ACC112 (cell line): ENCODE measurements around the gene TCP1.
"Not testable (repeated sequence)": the region's sequence is repeated elsewhere in the genome, so short reads cannot be mapped to it uniquely, and the experiment has no call there.

Experiments used
- H2AFZ ChIP-seq: fragments of 200-600 bp; sonication (generic); one replicate; pipeline ENCODE4 v1.6.0; 2017; ENCODE audit warnings: antibody characterized with exemption, low read length; ENCODE audit not compliant: unreplicated experiment
- H3K27ac ChIP-seq: fragments of 200-600 bp; sonication (generic); 2 replicates; pipeline ENCODE4 v1.5.1; 2014; ENCODE audit warnings: low read depth, mild to moderate bottlenecking, antibody characterized with exemption, low read length, moderate library complexity
- H3K27me3 ChIP-seq: fragments of 200-600 bp; sonication (generic); 2 replicates; pipeline ENCODE4 v1.6.1; 2014; ENCODE audit warnings: mild to moderate bottlenecking, antibody characterized with exemption, low read length, moderate library complexity, mixed read lengths; ENCODE audit not compliant: insufficient read depth
- H3K36me3 ChIP-seq: fragments of 200-600 bp; sonication (generic); 2 replicates; pipeline ENCODE4 v1.6.1; 2016; ENCODE audit warnings: mild to moderate bottlenecking, antibody characterized with exemption, low read length, moderate library complexity, mixed read lengths; ENCODE audit not compliant: insufficient read depth
- H3K4me1 ChIP-seq: fragments of 200-600 bp; sonication (generic); one replicate; pipeline ENCODE4 v1.6.1; 2016; ENCODE audit warnings: low read length, mixed read lengths; ENCODE audit not compliant: insufficient read depth, unreplicated experiment, control insufficient read depth
- H3K4me3 ChIP-seq: fragments of 200-600 bp; sonication (generic); 2 replicates; pipeline ENCODE4 v1.5.1; 2014; ENCODE audit warnings: mild to moderate bottlenecking, low read depth, low read length
- H3K79me2 ChIP-seq: fragments of 200-600 bp; sonication (generic); one replicate; pipeline ENCODE4 v1.6.0; 2016; ENCODE audit warnings: low read length; ENCODE audit not compliant: control insufficient read depth, unreplicated experiment, insufficient read depth

Gene TCP1

DNA sequence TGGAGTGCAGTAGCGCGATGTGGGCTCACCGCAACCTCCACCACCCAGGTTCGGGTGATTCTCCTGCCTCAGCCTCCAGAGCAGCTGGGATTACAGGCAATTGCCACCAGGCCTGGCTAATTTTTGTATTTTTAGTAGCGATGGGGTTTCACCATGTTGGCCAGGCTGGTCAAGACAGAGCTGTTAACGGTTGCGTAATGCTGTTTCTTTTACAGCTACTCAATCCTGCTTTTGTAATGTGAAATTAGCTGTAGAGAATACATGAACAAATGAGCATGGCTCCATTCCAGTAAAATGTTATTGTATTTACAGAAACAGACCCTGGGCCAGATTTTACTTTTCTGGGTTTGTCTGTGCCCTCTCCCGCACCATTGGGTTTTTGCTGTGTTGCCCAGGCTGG, 12.5 kb upstream of the TCP1 start:
- no peak overlapping the region for H2AFZ ChIP-seq
- H3K27ac ChIP-seq, result no peak overlapping the region
- no peaks in the 10 kb centered on the region for H3K4me1 ChIP-seq
- H3K27me3 ChIP-seq, result no peaks in the 10 kb centered on the region
- no peaks in the 10 kb centered on the region for H3K79me2 ChIP-seq
- peaks cover 26% of the 10 kb centered on the region for H3K36me3 ChIP-seq
- H3K4me3 ChIP-seq, result no peak overlapping the region

DNA sequence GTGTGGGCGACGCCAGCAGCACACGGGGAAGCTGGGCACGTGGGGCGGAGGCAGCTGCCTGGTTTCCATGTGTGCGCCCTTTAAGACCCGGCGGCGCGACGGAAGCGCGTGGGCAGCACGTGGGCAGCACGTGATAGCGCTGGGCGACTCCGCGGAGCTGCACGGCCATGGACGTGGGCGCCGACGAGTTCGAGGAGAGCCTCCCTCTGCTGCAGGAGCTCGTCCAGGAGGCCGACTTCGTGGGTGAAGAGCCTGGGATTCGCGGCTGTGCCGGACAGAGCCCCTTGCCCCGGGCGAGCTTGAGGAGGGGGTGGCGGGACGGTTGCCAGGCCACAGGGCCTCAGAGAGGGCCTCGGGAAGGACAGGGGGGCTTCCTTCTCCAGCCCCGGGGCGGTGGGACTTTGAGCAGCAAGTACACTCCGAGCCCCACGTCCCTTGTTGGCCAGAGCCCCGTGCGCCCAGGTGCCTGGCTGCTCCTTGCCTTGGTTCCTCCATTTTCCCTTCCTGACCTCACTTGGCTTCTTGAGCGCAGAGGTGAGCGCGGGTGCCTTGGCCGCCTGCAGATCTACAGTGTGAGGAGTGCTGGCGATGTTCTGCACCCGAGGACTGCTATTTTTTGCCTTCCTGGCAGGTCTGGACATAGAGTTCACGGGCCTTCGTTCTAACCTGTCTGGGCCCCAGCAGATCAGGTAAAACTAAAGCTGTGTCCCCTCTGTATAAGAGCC, 10.9 kb upstream of the TCP1 start, which contains the start of gene PNLDC1:
Gene PNLDC1 (plus strand): TSS at position 136 of the 725 bp plus-strand sequence. CDS start 32 bp downstream, at position 168.
- Histone ChIP-seq H3K27ac (no peak within 1 kb of the TSS), H2AFZ (no peak within 1 kb of the TSS), H3K4me3 (no peak within 1 kb of the TSS), H3K27me3 (no peaks in the 10 kb centered on the region), H3K4me1 (no peaks in the 10 kb centered on the region), H3K79me2 (no peaks in the 10 kb centered on the region), H3K36me3 (peaks cover 29% of the 10 kb centered on the region)

GRCh38 chr6:159797554-159797953, 8.2 kb upstream of the TCP1 start:
- Histone ChIP-seq H3K36me3 (peaks cover 42% of the 10 kb centered on the region), H3K27me3 (no peaks in the 10 kb centered on the region), H3K27ac (no peak overlapping the region)

DNA sequence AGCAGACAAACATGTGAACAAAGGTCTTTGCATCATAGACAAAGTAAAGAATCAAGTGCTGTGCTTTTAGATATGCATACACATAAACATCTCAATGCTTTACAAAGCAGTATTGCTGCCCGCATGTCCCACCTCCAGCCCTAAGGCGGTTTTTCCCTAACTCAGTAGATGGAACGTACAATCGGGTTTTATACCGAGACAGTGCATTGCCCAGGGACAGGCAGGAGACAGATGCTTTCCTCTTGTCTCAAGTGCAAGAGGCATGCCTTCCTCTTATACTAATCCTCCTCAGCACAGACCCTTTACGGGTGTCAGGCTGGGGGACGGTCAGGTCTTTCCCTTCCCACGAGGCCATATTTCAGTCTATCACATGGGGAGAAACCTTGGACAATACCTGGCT, 5.6 kb upstream of the TCP1 start:
- H3K27ac ChIP-seq, H3K27me3 ChIP-seq, H3K4me3 ChIP-seq, H2AFZ ChIP-seq: not testable (repeated sequence)
- Histone ChIP-seq H3K4me1 (peaks cover 12% of the 10 kb centered on the region), H3K79me2 (peaks cover 37% of the 10 kb centered on the region), H3K36me3 (peaks cover 46% of the 10 kb centered on the region)

More at GRCh38 chr6:159797554-159797953, 8.2 kb upstream of the TCP1 start:
- Histone ChIP-seq H3K4me1 (peaks cover 2% of the 10 kb centered on the region), H3K79me2 (peaks cover 14% of the 10 kb centered on the region), H2AFZ (no peak overlapping the region), H3K4me3 (no peak overlapping the region)

GRCh38 chr6:159790956-159791598, 1.7 kb upstream of the TCP1 start:
- H3K36me3 ChIP-seq, result peaks cover 34% of the 10 kb centered on the region
- H2AFZ ChIP-seq, result peak overlapping the region; percentile 94
- H3K79me2 ChIP-seq, result peaks cover 70% of the 10 kb centered on the region
- no peaks in the 10 kb centered on the region for H3K27me3 ChIP-seq
- H3K27ac ChIP-seq, result peak overlapping the region; percentile 77
- H3K4me3 ChIP-seq, result peak overlapping the region; percentile 98
- H3K4me1 ChIP-seq, result peaks cover 27% of the 10 kb centered on the region

DNA sequence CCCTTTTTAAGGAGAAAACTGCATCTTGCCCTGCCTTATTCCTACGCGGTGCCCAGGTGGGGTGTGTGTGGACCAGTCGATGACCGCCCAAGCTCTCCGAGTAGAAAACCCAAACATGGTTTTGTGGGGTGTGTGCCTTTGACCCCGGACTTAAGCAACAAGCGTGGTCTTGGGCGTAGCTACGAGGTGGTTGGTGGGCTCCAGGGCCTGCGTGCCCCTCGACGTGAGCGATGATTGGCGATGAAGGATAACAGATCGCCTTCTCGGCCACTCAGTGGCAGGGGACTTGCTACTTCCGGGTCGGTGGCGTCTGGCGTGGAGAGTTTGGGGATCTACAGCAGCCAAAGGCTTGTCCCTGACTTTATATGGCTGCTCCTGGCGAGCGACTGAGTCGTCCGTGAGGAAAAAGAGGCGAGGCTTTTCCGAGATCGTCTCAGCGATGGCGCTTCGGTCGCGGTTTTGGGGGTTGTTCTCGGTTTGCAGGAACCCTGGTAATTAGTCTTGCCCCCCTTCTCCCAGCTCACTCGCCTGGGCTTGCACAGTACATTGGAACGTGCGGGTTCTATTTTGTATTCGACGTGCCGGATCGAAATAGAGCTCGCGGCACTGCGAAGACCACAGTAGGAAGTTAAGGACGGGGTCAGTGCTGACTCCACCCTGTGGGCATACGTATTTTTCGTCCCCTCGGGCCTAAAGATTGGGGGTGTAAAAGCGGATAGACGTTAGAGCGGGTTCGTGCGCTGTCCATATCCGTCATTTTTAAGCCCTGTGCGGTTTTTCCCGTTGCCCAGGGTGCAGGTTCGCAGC, 950 bp upstream of the TCP1 start, which contains the start of gene MRPL18:
Gene MRPL18 (plus strand): TSS at position 319 of the 807 bp plus-strand sequence. CDS start 121 bp downstream, at position 440.
- Histone ChIP-seq H3K4me3 (peak within 1 kb of the TSS; percentile 98), H3K4me1 (peaks cover 29% of the 10 kb centered on the region), H2AFZ (peak within 1 kb of the TSS; percentile 94), H3K27me3 (no peaks in the 10 kb centered on the region), H3K27ac (peak within 1 kb of the TSS; percentile 77), H3K79me2 (peaks cover 78% of the 10 kb centered on the region), H3K36me3 (peaks cover 41% of the 10 kb centered on the region)

DNA sequence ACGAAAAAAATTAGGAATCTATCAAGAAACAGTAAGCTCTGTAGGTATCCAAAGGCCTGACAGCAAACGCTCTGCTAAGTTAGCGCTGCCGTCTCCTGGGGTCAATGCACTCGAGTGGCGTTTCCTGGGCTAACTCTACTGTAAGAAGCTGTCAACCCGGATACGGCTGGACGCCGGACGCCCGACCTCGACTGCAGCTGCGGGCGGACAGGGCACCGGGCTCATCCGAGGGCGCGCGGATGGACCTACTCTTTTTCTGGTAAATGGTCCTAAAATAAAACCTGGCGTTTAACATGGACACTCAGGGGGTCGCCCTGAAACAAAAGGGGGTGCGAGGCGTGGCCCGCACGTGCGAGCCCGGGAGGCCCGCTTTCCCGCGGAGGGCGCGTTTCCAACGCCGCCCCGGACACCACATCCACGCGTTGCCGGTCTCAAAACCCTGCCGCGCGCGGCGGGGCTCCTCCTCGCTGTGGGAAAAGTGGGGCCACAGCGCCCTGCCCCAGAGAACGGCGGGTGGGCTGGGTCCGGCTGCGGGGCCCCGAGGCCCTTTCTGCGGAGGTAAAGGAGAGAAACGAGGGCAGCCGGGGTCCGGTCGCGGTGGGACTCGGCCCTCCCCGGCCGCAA, 537 bp downstream of the TCP1 start:
- Histone ChIP-seq H3K4me1 (peaks cover 33% of the 10 kb centered on the region), H3K36me3 (peaks cover 46% of the 10 kb centered on the region), H3K79me2 (peaks cover 87% of the 10 kb centered on the region), H2AFZ (no peak overlapping the region), H3K27ac (peak overlapping the region; percentile 46), H3K4me3 (peak overlapping the region; percentile 98), H3K27me3 (no peaks in the 10 kb centered on the region)

GRCh38 chr6:159788276-159788675, 1.1 kb downstream of the TCP1 start:
- Histone ChIP-seq H2AFZ (no peak overlapping the region), H3K4me1 (peaks cover 33% of the 10 kb centered on the region), H3K27me3 (no peaks in the 10 kb centered on the region), H3K36me3 (peaks cover 48% of the 10 kb centered on the region), H3K79me2 (peaks cover 89% of the 10 kb centered on the region), H3K4me3 (peak overlapping the region; percentile 98), H3K27ac (peak overlapping the region; percentile 46; the same call in 1 of the 2 replicates)

- Histone ChIP-seq H3K36me3 (peaks cover 50% of the 10 kb centered on the region), H3K27ac (no peak overlapping the region), H3K27me3 (no peaks in the 10 kb centered on the region), H2AFZ (no peak overlapping the region), H3K4me3 (no peak overlapping the region), H3K79me2 (peaks cover 23% of the 10 kb centered on the region), H3K4me1 (peaks cover 6% of the 10 kb centered on the region)
Measured at GRCh38 chr6:159778542-159779103, 10.8 kb downstream of the TCP1 start.

- no peaks in the 10 kb centered on the region for H3K27me3 ChIP-seq
Measured at GRCh38 chr6:159778131-159778530, 11.3 kb downstream of the TCP1 start.

More at GRCh38 chr6:159778131-159778530, 11.3 kb downstream of the TCP1 start:
- Histone ChIP-seq H2AFZ (no peak overlapping the region), H3K79me2 (peaks cover 18% of the 10 kb centered on the region), H3K36me3 (peaks cover 47% of the 10 kb centered on the region), H3K4me1 (peaks cover 6% of the 10 kb centered on the region), H3K4me3 (no peak overlapping the region), H3K27ac (no peak overlapping the region)
